ENCODE measurements around the gene ADGRG4.

The ADGRG4 gene

DNA sequence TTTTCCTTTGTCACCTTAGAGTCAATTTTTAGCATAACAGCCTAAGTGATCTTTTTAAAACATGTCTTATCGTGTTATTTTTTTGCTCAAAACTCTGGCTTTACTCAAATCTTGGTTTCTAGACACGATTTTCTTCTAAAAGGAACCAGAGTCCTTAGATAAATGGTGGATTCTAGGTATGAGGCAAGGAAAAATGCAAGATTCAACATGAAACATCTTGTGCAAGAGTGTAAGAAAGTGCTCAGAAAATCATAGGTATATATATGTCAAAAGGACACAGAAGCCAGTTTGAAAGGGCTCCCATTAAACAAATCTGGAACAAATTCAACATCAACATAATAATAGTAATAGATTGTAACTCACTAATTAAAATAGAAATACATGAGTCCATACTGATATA is 8.1 kb upstream of the ADGRG4 start:
- DNase-seq (ENCODE audit: low read depth in 2 of 2): no peak

DNA sequence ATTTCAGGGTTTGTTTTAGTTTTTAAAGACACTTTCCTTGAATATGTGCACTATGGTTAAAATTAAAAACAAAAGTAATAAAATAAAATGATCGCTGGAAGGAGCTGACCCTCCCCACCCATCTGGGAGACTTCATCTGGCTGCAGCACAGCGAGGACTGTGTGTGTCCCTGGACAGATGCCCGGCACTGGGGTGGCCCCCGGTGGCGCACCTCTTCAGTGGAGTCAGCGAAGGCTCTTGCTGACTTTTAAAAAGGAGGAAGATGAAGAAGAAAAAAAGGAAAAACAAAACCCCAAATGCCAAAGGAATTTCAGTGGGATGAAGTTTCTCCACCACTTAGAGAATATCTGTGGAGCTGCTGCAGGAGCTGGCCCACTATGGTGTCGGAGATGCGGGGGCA is 5.4 kb upstream of the ADGRG4 start:
- DNase-seq (ENCODE audit: low read depth in 2 of 2): no peak

DNA sequence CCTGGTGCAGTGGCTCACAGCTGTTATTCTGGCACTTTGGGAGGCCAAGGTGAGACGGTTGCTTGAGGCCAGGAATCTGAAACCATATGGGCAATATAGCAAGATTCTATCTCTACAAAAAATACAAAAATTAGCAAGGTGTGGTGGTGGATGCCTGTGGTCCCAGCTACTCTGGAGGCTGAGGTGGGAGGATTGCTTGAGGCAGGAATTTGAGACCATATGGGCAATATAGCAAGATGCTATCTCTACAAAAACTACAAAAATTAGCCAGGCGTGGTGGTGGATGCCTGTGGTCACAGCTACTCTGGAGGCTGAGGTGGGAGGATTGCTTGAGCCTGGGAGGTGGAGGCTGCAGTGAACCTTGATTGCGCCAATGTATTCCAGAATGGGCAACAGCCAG is 2.3 kb downstream of the ADGRG4 start:
- no peak for DNase-seq (ENCODE audit: low read depth in 2 of 2)

DNA sequence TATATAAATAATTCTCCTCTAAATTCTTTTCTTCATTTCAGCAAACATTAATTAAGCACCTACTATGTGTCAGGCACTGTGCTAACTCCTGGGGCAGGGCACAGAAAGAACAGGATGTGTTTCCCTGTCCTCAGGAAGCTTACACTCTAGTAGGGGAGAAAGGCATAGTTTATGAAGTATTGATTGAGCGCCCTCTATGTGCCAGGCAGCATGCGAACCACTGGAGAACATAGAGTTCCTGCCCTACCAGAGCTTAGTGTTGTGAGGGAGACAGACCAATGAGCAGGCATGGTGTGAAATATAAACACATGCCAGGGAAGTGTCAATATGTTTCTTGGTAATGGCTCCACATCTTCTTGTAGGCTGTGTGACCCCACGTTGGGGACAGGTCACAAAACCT is 3.7 kb downstream of the ADGRG4 start:
- no peak for DNase-seq (ENCODE audit: low read depth in 2 of 2)

DNA sequence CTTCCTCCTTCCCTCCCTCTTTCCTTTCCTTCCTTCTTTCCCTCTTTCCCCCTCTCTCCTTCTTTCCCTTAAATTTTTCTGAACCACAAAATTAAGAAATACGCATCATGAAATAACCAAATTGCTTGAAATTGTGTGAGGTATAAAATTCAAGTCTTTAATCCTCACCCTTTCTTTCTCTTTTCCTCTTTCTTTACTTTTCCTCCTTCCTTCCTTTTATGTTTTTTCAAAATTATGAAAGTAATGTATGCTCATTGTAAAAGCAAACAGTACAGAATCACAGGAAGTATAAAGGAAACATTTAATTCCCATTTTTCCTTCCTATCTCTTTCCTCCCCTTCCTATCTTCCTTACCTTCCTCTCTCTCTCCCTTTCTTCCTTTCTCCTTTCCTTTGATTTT is 5.4 kb downstream of the ADGRG4 start:
- DNase-seq (ENCODE audit: low read depth in 2 of 2): no peak

DNA sequence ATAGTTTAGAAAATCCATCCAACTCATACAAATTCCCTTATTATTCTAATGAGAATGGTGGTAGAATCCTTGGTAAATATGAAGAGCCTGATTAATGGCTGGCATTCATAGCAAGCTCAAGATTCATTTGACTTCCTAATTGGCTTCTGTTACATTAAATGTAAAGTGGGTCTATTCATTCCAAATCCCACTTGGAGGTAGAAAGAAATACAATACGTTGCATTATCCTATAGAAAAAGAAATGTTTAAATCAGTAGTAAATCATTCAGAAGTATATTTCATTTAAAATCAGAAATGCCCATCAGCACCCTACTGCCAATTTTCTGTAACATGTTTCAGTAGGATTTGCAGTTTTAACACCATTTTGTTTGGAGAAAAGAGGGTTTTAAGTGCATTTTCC is 6.7 kb downstream of the ADGRG4 start:
- DNase-seq (ENCODE audit: low read depth in 2 of 2): no peak

DNA sequence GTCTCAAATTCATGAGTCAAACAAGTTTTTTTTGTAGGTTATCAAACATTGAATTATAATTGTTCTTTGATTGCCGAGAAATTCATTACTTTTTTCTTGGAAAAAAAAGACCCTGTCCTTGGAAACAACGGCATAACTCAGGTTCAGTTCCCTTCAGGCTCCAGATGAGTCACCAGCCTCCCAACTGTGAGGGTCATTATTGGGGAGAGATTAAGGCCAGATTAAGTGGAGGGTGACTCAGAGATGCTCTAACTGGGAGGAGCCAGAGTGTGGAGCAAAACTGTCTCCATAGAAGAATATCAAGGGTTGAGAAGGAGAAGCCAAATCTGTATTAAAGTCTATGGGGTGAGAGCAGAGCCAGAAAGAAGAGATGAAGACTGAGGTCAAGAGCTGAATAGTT is 9.6 kb downstream of the ADGRG4 start:
- DNase-seq (ENCODE audit: low read depth in 2 of 2): no peak

DNA sequence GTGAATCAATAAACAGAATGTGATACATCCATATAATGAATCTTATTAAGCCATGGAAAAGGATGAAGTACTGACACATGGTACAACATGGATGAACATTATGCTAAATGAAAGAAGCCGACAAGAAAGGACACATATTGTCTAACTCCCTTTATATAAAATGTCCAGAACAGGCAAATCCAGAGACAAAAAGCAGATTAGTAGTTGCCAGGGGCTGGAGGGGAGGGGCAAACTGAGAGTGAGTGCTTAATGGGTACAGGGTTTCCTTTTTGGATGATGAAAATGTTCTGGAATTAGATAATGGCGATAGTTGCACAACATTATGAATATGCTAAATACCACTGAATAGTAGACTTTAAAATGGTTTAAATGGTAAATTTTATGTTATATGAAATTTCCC is 17.4 kb downstream of the ADGRG4 start:
- DNase-seq (ENCODE audit: low read depth in 2 of 2): no peak

DNA sequence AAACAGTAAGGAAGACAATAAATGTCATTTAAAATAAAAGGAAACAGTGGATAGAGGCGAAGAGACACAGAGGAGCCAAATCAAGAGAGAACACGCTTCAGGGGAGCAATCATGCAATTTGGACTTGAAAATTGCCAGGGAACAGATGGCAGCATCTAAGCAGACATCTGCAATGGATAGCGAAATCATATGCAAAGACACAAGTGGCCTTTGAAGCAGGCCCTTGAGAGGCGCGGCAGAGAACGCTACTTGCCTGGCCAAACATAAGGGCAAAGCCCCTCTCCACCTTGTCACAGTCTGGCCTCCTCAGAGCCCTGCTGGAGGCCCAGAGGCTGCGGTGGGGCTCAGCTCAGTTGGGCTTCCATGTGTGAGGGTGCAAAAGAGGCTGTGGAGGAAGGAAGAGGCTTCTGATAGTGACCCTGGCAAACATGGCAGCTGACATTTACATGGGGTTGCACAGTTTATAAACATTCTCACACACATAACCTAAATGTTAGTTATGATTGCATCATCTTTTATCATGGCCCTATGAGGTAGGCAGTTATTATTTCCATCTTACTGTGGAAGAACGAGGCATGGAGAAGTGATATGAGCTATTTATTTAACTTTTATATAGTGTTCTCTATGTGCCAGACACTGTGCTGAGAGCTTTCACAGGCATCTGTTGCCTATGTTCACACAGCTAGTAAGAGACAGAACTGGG is 18.3 kb downstream of the ADGRG4 start:
- no peak for DNase-seq (ENCODE audit: low read depth in 2 of 2)

DNA sequence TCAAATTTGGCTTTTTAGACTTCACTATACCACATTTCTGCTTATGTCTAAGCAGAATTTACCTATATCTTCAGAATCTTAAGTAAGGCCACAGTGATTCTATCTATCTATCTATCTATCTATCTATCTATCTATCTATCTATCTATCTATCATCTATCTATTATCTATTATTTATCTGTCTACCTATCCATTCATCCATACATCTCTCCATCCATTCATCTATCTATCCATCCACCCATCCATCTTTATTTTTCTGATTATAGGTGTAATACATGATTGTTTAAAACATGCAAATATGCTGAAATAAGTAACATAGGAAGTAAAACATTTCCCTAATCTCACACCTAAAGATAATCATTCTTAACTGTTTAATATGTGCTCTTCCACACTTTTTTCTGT is 18.8 kb downstream of the ADGRG4 start:
- DNase-seq (ENCODE audit: low read depth in 2 of 2): no peak

DNA sequence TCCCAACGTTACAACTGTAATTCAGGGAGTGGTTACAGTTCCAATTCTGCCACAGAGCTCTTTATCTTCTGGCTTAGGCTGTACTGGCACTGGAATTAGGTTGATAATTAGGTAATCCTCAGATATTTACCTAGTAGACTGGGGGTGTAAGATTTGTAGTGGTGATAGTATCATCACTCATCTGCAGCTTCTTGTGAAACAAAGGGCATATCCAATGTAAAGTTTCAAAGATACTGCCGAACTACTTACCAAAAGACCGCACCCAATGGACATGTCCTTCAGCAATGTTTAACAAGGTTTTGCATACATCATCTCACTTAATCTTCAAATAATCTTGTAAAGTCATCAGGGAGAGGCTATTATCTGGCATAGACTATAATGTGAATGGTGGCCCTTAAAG is 20.8 kb downstream of the ADGRG4 start:
- no peak for DNase-seq (ENCODE audit: low read depth in 2 of 2)

DNA sequence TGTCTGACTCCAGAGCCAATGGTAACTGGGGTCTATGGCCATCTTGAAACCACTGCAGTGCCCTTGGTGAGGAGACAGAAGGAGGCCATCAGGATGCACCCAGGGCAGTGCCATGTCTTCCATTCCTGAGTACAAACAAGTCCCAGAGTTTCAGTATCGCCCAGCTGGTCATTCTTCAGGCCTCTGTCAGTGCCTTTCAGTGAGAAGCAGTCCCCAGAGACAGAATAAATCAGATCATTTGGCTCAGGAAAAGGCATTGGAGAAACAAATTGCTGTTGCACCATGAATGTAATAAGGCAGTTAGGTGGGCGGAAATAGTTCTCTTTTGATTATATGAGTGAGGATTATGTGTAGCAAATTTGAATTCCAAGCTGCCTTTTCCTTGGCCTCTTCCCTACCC is 21.3 kb downstream of the ADGRG4 start:
- DNase-seq (ENCODE audit: low read depth in 2 of 2): no peak

DNA sequence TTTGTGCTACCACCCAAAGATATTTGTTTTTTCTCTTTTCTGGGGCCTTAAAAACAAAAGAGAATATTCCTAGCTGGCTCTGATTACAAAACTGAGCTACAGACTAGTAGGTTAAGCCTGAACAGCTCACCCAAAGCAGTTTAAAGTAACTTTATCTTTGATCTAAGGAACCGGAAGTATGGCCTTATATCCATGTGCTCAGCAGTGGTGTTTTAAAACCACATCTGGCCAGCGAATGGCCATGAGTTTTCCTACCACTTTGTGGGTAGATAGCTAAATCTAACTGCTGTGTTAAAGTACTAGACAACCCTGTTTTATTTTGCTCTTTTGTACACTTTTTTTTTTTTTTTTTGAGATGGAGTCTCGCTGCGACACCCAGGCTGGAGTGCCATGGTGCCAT is 24.6 kb downstream of the ADGRG4 start:
- no peak for DNase-seq (ENCODE audit: low read depth in 2 of 2)

DNA sequence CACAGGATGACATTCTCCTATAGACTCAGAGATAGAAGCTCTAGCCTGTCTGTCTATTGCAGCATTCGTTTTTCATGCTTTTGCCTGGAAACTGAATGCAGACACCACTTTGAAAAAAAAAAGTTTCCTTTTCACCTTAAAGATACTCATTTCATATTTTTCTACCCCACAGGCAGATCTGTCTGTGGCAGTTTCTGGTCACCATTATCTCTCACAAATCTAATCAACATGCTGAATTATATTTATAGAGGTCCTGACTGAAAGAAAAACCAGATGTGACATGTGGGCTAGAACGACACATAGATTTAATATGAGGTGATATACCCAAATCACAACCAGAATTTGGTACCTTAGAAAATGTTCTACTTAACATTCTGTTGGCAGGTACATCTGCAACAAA is 28.2 kb downstream of the ADGRG4 start:
- DNase-seq (ENCODE audit: low read depth in 2 of 2): no peak

DNA sequence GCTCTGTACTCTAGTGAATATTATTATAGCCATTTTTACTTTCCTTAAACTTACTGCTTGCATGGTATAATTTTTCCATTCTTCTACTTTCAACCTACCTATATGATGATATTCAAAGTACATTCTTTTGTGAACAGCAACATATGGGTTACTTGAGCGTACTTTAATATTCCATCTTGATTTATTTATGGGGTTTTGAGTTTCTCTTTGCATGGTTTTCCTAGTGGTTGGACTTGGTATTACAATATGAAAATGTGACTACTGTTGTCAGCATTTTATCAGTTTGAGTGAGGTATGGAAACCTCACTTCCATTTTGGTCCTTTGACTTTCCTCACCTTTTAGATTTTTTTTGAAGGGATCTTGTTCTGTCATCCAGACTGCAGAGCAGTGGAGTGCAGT is 35.9 kb downstream of the ADGRG4 start:
- no peak for DNase-seq (ENCODE audit: low read depth in 2 of 2)

DNA sequence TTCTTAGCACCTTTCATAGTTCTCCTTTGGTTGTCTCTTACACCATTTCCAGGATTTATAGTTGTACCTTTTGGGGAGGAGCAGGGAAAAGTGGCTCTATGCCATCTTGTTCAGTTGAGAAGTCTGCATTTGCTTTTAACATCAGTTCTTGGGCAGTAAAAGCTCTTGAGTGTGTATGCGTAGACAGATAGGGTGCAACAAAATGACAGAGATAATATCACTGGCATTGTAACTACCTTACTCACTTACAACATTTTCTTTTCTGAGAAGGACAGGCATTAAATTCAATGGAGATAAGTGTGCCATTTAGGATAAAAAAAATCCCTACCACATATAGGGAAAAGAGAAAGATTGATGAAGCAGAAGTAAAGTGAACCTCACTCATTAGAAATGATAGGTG is 38.9 kb downstream of the ADGRG4 start:
- DNase-seq (ENCODE audit: low read depth in 2 of 2): no peak

DNA sequence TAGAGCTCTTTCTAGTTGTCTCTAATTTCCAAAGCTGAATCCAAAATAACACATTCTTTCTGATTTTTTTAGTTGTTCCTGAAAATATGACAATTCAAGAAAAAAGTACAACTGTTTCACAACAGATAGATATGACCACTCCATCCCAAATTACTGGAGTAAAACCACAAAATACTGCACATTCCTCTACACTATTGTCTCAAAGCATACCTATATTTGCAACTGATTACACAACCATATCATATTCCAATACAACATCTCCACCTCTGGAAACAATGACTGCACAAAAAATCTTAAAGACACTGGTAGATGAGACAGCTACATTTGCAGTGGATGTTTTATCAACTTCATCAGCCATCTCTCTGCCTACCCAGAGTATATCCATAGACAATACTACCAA is 43.6 kb downstream of the ADGRG4 start:
- DNase-seq (ENCODE audit: low read depth in 2 of 2): no peak

DNA sequence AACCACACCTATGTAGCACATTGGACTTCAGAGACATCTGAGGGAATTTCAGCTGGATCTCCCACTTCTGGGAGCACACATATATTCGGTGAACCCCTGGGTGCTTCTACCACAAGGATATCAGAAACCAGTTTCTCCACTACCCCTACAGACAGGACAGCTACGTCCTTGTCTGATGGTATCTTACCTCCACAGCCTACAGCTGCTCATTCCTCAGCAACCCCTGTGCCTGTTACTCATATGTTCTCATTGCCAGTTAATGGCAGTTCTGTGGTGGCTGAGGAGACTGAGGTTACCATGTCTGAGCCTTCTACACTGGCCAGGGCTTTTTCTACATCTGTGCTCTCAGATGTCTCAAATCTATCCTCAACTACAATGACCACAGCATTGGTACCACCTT is 45.7 kb downstream of the ADGRG4 start:
- no peak for DNase-seq (ENCODE audit: low read depth in 2 of 2)

DNA sequence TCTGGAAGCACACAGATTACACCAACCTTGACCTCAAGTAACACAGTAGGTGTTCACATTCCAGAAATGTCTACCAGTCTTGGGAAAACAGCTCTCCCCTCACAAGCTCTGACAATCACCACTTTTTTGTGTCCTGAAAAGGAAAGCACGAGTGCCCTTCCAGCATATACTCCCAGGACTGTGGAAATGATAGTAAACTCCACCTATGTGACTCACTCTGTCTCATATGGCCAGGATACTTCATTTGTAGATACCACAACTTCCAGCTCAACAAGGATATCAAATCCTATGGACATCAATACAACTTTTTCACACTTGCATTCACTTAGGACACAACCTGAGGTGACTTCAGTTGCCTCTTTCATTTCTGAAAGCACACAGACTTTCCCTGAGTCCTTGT is 46.9 kb downstream of the ADGRG4 start:
- no peak for DNase-seq (ENCODE audit: low read depth in 2 of 2)

DNA sequence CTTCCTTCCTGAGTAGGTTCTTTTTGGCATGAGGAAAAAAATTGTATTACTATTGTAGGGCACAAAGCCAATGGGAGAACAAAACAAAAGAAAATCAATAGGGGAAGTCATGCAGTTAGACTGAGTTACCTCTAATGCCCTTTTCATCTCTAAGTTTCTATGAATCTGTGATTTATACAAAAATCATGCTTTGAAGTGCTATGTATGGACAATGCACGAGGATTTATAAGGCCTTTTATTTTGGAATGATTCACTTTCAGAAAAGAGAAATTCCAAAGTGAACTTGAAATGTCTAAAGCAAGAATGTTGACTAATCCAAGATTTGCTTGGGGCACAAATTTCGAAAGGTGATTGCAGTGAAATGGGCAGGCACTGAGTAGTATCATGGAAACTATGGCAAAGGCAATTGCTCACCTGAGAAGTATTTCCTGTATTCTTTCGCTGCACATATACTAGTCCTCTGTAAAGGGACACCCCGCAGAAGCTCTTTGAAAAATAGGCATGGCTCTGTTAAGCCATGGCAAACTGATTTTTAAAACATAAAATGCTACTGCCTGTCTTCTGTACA is 52.8 kb downstream of the ADGRG4 start:
- no peak for DNase-seq (ENCODE audit: low read depth in 2 of 2)

DNA sequence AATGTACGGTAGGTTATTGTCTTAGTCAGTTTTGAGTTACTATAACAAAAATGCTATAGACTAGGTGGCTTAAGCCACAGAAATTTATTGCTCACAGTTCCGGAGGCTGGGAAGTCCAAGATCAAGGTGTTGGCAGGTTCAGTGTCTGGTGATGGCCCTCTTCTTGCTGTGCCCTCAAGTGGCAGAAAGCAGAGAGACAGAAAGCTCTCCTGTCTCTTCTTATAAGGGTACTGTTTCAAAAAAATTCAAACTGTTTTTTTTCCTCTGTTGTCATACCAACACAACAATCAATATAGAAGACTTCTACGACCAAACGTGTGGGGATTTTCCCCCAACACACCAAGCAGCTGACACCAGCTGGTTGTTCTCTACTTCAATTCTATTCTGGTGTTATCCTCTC is 53.4 kb downstream of the ADGRG4 start:
- DNase-seq (ENCODE audit: low read depth in 2 of 2): no peak

DNA sequence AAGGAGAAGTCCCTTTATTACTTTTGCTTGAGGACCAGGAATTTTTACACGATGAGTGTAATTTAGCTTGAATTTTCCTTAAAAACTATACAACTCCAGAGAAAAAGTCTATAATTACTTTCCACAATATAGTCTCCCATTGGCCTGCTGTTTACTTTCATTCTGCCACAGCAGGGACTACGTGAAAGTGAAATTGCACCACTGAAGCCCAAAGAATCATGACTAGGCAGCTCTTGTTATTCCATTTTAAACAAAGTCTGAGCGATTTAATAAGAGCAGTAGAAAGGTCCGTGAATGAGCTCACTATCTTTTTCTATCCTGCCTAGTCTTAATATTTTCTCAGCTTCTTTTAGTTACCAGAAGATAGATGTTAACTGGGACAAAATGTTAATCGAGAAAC is 68.6 kb downstream of the ADGRG4 start:
- no peak for DNase-seq (ENCODE audit: low read depth in 2 of 2)

DNA sequence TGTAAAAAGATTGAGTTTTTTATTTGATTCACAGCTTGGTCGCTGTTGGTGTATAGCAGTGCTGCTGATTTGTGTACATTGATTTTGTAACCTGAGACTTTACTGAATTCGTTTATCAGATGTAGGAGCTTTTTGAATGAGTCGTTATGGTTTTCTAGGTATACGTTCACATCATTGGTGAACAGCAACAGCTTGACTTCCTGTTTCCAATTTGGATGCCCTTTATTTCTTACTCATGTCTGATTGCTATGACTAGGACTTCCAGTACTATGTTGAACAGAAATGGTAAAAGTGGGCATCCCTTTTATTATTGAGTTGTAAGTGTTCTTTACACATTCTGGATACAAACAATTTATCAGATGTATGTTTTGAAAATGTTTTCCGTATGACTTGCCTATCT is 76.0 kb downstream of the ADGRG4 start:
- DNase-seq (ENCODE audit: low read depth in 2 of 2): no peak

All from stimulated activated CD8-positive, alpha-beta memory T cell treated with anti-CD3 and anti-CD28 coated beads, Interleukin-2, amount 100 ng/mL, for 48 hours (primary cell).